ENCODE results near the gene TRMT1.
"Not testable (repeated sequence)": the region's sequence is repeated elsewhere in the genome, so short reads cannot be mapped to it uniquely, and the experiment has no call there.

The TRMT1 gene

GRCh38 chr19:13150187-13150930 lies 33.8 kb upstream of the TRMT1 start, which contains the start of the genes IER2 and STX10:
Gene IER2 (plus strand): TSS chr19:13150411. CDS start chr19:13153187, 2,776 bp downstream.
Gene STX10 (minus strand): TSS chr19:13150375. CDS start chr19:13150173, 202 bp downstream.
- DNase-seq (ENCODE audit: low spot score): peak; percentile 96

GRCh38 chr19:13149628-13150186 lies 33.2 kb upstream of the TRMT1 start:
- DNase-seq (ENCODE audit: low spot score): peak; percentile 64

- not testable (repeated sequence) for DNase-seq (ENCODE audit: low spot score)
These were observed 32.7 kb upstream of the TRMT1 start for GRCh38 chr19:13149173-13149627.

- no peak for DNase-seq (ENCODE audit: low spot score)
These were observed 30.4 kb upstream of the TRMT1 start for GRCh38 chr19:13146763-13147563.

GRCh38 chr19:13139633-13140311 lies 23.2 kb upstream of the TRMT1 start:
- DNase-seq (ENCODE audit: low spot score): no peak

GRCh38 chr19:13138916-13139198 lies 22.3 kb upstream of the TRMT1 start:
- DNase-seq (ENCODE audit: low spot score): no peak

GRCh38 chr19:13138171-13138915 lies 21.8 kb upstream of the TRMT1 start:
- DNase-seq (ENCODE audit: low spot score): no peak

- DNase-seq (ENCODE audit: low spot score): no peak
These were observed 20.8 kb upstream of the TRMT1 start for GRCh38 chr19:13137290-13137794.

- DNase-seq (ENCODE audit: low spot score): no peak
These were observed 18.8 kb upstream of the TRMT1 start for GRCh38 chr19:13135068-13136062.

GRCh38 chr19:13134626-13135025 lies 18.1 kb upstream of the TRMT1 start:
- no peak for DNase-seq (ENCODE audit: low spot score)

- no peak for DNase-seq (ENCODE audit: low spot score)
These were observed 16.8 kb upstream of the TRMT1 start for GRCh38 chr19:13133241-13133870.

- DNase-seq (ENCODE audit: low spot score): no peak
These were observed 16.1 kb upstream of the TRMT1 start for GRCh38 chr19:13132471-13133180.

- no peak for DNase-seq (ENCODE audit: low spot score)
These were observed 14.4 kb upstream of the TRMT1 start for GRCh38 chr19:13130886-13131490.

- DNase-seq (ENCODE audit: low spot score): no peak
These were observed 12.8 kb upstream of the TRMT1 start for GRCh38 chr19:13129384-13129783.

GRCh38 chr19:13128583-13128982 lies 12.0 kb upstream of the TRMT1 start:
- DNase-seq (ENCODE audit: low spot score): no peak

GRCh38 chr19:13127811-13128575 lies 11.5 kb upstream of the TRMT1 start:
- DNase-seq (ENCODE audit: low spot score): no peak

GRCh38 chr19:13127051-13127450 lies 10.5 kb upstream of the TRMT1 start:
- no peak for DNase-seq (ENCODE audit: low spot score)
